ENCODE results near the gene CRYBG3. TPM values are rescaled to one million over a fixed set of nuclear protein-coding genes. Genes with fewer than 3 reads are reported as not detected.

The CRYBG3 gene
- total and polyA plus RNA-seq, 3 donors from 2014 or later, result 39.7 to 49.8 (median 47.6) TPM

GRCh38 chr3:97795951-97796350, 25.9 kb upstream of the CRYBG3 start:
- Histone ChIP-seq H3K27me3 (no peaks in the 10 kb centered on the region), H3K4me3 (no peak overlapping the region), H3K36me3 (ENCODE audit: low read depth, missing control alignments) (no peaks in the 10 kb centered on the region), H3K4me1 (no peaks in the 10 kb centered on the region), H3K9me3 (no peaks in the 10 kb centered on the region), H3K27ac (no peak overlapping the region)
- intact Hi-C loops (cut with DNase I; ENCODE audit: low total_unique reads), result loop anchor here (5.0 kb wide), 1 partner anchor 221 kb away; no protein-coding TSS in a partner anchor
- WGBS, 2 donors, result 88 to 89% methylated on average over 4 of the region's 4 CpGs
- no peak for DNase-seq
- TF ChIP-seq, protein P1, sequence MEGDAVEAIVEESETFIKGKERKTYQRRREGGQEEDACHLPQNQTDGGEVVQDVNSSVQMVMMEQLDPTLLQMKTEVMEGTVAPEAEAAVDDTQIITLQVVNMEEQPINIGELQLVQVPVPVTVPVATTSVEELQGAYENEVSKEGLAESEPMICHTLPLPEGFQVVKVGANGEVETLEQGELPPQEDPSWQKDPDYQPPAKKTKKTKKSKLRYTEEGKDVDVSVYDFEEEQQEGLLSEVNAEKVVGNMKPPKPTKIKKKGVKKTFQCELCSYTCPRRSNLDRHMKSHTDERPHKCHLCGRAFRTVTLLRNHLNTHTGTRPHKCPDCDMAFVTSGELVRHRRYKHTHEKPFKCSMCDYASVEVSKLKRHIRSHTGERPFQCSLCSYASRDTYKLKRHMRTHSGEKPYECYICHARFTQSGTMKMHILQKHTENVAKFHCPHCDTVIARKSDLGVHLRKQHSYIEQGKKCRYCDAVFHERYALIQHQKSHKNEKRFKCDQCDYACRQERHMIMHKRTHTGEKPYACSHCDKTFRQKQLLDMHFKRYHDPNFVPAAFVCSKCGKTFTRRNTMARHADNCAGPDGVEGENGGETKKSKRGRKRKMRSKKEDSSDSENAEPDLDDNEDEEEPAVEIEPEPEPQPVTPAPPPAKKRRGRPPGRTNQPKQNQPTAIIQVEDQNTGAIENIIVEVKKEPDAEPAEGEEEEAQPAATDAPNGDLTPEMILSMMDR (IDR thresholded peaks at IDR 0.05), result no peak
- no peak for TF ChIP-seq POLR2A (IDR thresholded peaks at IDR 0.05)

- Histone ChIP-seq H3K4me3 (no peak overlapping the region), H3K4me1 (no peaks in the 10 kb centered on the region), H3K27ac (no peak overlapping the region), H3K27me3 (no peaks in the 10 kb centered on the region), H3K9me3 (no peaks in the 10 kb centered on the region), H3K36me3 (ENCODE audit: low read depth, missing control alignments) (no peaks in the 10 kb centered on the region)
- TF ChIP-seq, protein P1 (IDR thresholded peaks at IDR 0.05), result no peak
- TF ChIP-seq POLR2A (IDR thresholded peaks at IDR 0.05), result no peak
- DNase-seq, result no peak
- intact Hi-C loops (cut with DNase I; ENCODE audit: low total_unique reads), result no loop called here
- WGBS, 2 donors, result 86 to 89% methylated on average over 3 of the region's 3 CpGs
Observed at GRCh38 chr3:97804471-97804870, 17.3 kb upstream of the CRYBG3 start.

- TF ChIP-seq POLR2A (IDR thresholded peaks at IDR 0.05), result no peak
- TF ChIP-seq, protein P1 (IDR thresholded peaks at IDR 0.05), result no peak
- WGBS, 2 donors, result 74 to 79% methylated on average over 2 of the region's 2 CpGs
- no peaks in the 10 kb centered on the region for H3K9me3 ChIP-seq
- no peaks in the 10 kb centered on the region for H3K36me3 ChIP-seq (ENCODE audit: low read depth, missing control alignments)
- intact Hi-C loops (cut with DNase I; ENCODE audit: low total_unique reads), result no loop called here
- H3K4me3 ChIP-seq, result no peak overlapping the region
- no peaks in the 10 kb centered on the region for H3K27me3 ChIP-seq
- no peaks in the 10 kb centered on the region for H3K4me1 ChIP-seq
- no peak overlapping the region for H3K27ac ChIP-seq
- DNase-seq, result no peak
Observed at GRCh38 chr3:97810779-97811390, 10.9 kb upstream of the CRYBG3 start.

GRCh38 chr3:97815149-97815917, 6.5 kb upstream of the CRYBG3 start:
- H3K27me3 ChIP-seq, result no peaks in the 10 kb centered on the region
- no peak overlapping the region for H3K27ac ChIP-seq
- H3K4me3 ChIP-seq, result no peak overlapping the region
- TF ChIP-seq, protein P1 (IDR thresholded peaks at IDR 0.05), result no peak
- TF ChIP-seq POLR2A (IDR thresholded peaks at IDR 0.05), result no peak
- no peaks in the 10 kb centered on the region for H3K4me1 ChIP-seq
- DNase-seq, result no peak
- WGBS, 2 donors, result 0% methylated on average over 1 of the region's 1 CpG
- intact Hi-C loops (cut with DNase I; ENCODE audit: low total_unique reads), result no loop called here
- H3K9me3 ChIP-seq, result no peaks in the 10 kb centered on the region
- no peaks in the 10 kb centered on the region for H3K36me3 ChIP-seq (ENCODE audit: low read depth, missing control alignments)
